ENCODE results near the gene NTSR1. TPM values are rescaled to one million over a fixed set of nuclear protein-coding genes. Genes with fewer than 3 reads are reported as not detected.
"Not testable (repeated sequence)": the region's sequence is repeated elsewhere in the genome, so short reads cannot be mapped to it uniquely, and the experiment has no call there.

The NTSR1 gene
- total RNA-seq, 1 donor, result under 0.01 TPM

DNA sequence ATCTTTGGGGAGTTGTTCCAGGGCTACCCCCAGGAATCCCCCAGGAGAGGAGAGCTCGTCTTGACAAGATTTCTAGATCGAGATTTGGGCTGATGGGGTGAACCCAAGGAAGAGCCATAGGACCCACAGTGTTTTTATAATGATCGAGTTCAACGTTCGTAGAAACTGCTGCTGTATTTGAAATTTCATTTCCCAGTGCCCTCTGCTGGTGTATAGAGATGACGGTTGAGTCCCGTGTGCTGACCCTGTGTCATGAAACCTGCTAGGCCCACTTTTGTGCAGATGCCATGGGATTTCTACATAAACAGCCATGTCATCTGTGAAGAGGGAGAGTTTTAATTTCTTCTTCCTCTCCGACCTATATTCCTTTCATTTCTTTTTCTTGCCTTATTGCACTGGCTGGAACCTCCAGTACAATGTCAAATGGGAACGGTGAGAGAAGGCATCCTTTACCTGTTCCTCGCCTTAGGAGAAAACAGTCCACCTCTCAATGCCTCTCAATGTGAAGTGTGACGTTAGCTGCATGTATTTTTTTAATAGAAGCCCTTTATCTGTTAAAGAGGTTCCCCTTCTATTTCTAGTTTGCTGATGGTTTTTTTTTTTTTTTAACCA, 28.6 kb upstream of the NTSR1 start:
- DNase-seq (ENCODE audit: low read depth), result no peak
- H3K4me3 ChIP-seq (ENCODE audit: low read depth, low read length), result no peak overlapping the region
- TF ChIP-seq, protein P1, sequence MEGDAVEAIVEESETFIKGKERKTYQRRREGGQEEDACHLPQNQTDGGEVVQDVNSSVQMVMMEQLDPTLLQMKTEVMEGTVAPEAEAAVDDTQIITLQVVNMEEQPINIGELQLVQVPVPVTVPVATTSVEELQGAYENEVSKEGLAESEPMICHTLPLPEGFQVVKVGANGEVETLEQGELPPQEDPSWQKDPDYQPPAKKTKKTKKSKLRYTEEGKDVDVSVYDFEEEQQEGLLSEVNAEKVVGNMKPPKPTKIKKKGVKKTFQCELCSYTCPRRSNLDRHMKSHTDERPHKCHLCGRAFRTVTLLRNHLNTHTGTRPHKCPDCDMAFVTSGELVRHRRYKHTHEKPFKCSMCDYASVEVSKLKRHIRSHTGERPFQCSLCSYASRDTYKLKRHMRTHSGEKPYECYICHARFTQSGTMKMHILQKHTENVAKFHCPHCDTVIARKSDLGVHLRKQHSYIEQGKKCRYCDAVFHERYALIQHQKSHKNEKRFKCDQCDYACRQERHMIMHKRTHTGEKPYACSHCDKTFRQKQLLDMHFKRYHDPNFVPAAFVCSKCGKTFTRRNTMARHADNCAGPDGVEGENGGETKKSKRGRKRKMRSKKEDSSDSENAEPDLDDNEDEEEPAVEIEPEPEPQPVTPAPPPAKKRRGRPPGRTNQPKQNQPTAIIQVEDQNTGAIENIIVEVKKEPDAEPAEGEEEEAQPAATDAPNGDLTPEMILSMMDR (IDR thresholded peaks at IDR 0.05; ENCODE audit: insufficient read depth, low read depth, low read length), result no peak

DNA sequence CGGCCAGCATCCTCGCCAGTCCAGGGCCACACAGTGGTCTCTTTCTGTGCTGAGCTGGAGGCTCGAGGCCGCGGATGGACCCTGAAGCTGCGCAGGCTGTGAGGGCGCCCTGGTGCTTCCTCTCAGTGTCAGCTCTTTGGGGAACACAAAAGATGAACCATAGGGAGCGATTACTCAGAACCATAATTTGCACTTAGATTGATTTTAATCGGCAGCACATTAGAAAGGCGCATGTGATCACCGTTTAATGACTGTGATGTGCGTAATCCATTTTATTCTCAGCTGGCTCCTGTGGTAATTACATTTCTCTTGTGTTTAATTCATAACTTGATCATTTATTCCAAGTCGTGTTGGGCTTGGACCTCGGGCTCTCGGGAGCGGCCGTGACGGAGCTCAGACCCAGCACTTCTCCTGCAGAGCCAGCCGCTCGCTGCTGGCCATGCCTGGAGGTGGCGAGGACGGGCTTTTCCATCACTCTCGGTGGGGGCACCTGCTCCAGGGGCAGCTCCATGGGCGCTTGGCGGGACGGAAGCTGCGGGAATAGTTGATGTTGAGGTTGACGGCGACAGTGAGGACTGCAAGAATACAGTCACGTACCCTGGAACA, 25.6 kb upstream of the NTSR1 start:
- DNase-seq (ENCODE audit: low read depth), result no peak
- no peak overlapping the region for H3K4me3 ChIP-seq (ENCODE audit: low read depth, low read length)
- TF ChIP-seq, protein P1 (IDR thresholded peaks at IDR 0.05; ENCODE audit: insufficient read depth, low read depth, low read length), result no peak

DNA sequence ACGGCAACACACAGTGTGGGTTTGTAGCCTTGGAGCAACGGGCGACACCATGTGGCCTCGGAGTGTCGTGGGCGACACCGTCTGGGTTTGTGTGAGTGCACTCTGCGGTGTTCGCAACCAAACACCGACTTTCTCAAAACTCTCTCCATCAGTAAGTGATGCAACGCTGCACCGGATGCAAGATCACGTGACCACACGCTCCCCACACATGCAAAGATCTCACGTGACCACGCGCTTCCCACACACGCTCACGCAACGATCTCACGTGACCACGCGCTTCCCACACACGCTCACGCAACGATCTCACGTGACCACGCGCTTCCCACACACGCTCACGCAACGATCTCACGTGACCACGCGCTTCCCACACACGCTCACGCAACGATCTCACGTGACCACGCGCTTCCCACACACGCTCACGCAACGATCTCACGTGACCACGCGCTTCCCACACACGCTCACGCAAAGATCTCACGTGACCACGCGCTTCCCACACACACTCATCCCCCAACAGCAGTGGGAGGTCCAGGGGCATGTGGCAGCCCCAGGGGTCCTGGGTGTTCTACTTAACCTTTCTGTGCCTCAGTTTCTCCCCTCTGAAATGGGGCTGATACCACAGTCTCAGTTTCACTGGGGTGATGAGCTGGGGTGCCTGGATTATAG, 24.8 kb upstream of the NTSR1 start:
- DNase-seq (ENCODE audit: low read depth); H3K4me3 ChIP-seq (ENCODE audit: low read depth, low read length): not testable (repeated sequence)

DNA sequence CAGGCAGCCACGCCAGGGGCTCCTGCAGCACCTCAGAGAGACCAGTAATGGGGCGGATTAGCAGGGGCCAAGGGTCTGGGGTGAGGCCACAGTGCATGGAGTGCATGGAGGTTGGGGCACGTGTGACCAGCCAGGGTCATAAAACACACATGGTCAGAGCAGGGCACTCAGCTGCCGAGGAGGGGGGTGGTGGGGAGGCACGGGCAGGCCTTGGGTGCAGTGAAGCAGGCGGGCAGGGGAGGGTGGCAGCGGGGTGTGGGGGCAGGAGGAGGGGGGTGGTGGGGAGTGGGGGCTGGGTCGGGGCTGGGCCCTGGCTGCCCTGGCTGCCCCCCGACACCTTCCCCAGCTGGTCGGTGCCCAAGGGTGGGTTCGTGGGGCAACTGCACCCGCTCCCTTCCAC, 23.7 kb upstream of the NTSR1 start:
- DNase-seq (ENCODE audit: low read depth), result no peak
- TF ChIP-seq, protein P1 (IDR thresholded peaks at IDR 0.05; ENCODE audit: insufficient read depth, low read depth, low read length), result no peak
- no peak overlapping the region for H3K4me3 ChIP-seq (ENCODE audit: low read depth, low read length)

DNA sequence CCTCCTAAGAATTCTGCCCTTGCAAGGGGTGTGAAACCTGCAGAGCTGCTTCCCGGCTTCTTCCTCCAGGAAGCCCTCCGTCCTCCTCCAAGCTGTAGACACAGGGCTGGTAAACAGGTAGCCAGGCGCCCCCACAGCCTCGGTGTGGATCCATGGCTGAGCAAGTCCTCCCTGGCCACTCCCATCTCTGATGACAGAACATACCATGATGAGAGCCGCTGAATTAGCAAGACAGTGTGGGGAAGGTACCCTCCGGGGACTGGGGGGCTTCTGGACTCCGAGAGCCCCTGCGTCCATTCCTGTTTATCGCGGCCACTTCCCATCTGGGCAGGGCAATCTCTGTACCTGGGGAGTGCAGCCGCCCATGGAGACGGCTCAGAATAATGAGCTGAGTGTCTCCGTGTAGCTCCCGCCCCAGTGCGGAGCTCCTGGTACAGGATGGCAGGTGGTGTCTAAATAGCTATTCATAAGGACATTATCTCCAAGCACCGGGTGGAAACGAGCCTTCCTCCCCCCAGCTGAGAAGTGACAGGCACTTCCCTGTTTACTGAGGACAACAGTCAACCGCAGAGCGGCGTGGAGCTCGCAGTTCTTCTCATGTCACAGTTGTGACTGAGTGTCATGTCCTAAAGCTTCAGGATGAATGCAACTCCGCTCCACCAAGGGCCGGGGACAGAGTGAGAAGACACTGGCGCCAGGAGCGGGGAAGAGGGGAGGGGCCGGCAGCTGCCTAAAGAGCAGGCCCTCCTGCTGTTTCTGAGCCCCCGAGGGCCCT, 22.7 kb upstream of the NTSR1 start:
- no peak overlapping the region for H3K4me3 ChIP-seq (ENCODE audit: low read depth, low read length)
- TF ChIP-seq, protein P1 (IDR thresholded peaks at IDR 0.05; ENCODE audit: insufficient read depth, low read depth, low read length), result no peak
- no peak for DNase-seq (ENCODE audit: low read depth)

DNA sequence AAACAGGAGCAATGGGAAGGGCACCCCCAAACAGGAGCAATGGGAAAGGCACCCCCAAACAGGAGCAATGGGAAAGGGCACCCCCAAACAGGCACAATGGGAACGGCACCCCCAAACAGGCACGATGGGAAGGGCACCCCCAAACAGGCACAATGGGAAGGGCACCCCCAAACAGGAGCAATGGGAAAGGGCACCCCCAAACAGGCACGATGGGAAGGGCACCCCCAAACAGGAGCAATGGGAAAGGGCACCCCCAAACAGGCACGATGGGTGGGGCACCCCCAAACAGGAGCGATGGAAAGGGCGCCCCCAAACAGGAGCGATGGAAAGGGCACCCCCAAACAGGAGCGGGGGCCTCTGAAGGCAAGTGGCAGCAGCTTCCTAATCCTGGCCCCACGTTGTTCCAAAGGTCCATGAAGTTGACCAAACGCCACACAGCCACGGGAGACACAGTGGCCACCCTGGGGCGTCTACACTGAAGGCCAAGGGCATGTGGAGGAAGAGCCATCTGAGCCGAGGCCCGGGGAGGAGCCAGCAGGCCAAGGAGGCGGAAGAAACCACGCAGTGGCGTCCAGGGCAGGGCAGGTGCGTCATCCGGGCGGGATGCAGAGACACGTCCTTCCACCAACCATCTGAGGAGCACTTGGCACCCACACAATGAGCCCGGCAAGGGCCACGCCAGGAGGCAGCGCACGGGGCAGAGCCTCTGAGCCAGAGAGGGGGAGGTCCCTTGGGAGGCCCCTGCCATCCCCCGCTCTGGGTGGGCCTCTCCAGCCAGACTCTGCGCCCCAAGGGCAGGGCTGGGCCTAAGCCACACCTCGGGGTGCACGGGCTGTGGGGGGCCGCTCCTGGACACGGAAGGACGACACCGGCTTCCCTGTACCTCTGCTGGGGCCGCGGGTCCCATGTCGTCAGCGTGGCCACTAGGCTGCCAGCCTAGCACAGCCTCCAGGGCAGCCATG, 21.5 kb upstream of the NTSR1 start:
- no peak overlapping the region for H3K4me3 ChIP-seq (ENCODE audit: low read depth, low read length)
- TF ChIP-seq, protein P1 (IDR thresholded peaks at IDR 0.05; ENCODE audit: insufficient read depth, low read depth, low read length), result no peak
- no peak for DNase-seq (ENCODE audit: low read depth)
